Measurements from ENCODE around the gene ZNF436.

DNA sequence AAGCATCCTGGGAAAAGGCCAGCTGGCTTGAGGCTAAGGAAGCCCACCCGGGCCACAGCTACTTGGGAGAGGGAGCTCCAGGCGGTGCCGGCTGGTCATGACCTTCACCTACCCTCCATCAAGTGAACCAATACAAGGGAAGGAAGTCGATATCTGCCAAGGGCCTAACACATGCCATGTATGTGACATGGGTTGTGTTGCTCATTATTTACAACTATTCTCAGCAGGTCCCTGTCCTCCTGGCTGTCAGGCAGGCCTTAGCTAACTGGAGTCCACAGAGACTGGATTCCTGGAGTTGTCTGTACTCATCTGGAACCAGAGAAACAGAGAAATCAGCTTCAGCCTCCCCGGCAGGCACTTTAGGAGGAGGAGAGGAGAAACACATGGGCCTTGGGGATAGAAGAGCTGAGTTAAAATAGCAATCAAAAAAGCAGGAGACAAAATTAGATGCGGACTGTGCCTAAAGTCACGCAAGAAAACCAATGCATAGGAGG is 39.2 kb upstream of the ZNF436 start:
- TF ChIP-seq EP300 (IDR thresholded peaks at IDR 0.05; ENCODE audit: borderline replicate concordance): no peak
- TF ChIP-seq TAF1 (IDR thresholded peaks at IDR 0.05; ENCODE audit: low read depth): no peak
- no peak for TF ChIP-seq NFIC (IDR thresholded peaks at IDR 0.05)
- TF ChIP-seq, protein P1, sequence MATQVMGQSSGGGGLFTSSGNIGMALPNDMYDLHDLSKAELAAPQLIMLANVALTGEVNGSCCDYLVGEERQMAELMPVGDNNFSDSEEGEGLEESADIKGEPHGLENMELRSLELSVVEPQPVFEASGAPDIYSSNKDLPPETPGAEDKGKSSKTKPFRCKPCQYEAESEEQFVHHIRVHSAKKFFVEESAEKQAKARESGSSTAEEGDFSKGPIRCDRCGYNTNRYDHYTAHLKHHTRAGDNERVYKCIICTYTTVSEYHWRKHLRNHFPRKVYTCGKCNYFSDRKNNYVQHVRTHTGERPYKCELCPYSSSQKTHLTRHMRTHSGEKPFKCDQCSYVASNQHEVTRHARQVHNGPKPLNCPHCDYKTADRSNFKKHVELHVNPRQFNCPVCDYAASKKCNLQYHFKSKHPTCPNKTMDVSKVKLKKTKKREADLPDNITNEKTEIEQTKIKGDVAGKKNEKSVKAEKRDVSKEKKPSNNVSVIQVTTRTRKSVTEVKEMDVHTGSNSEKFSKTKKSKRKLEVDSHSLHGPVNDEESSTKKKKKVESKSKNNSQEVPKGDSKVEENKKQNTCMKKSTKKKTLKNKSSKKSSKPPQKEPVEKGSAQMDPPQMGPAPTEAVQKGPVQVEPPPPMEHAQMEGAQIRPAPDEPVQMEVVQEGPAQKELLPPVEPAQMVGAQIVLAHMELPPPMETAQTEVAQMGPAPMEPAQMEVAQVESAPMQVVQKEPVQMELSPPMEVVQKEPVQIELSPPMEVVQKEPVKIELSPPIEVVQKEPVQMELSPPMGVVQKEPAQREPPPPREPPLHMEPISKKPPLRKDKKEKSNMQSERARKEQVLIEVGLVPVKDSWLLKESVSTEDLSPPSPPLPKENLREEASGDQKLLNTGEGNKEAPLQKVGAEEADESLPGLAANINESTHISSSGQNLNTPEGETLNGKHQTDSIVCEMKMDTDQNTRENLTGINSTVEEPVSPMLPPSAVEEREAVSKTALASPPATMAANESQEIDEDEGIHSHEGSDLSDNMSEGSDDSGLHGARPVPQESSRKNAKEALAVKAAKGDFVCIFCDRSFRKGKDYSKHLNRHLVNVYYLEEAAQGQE (IDR thresholded peaks at IDR 0.05; ENCODE audit: low read depth): no peak
- TF ChIP-seq TCF12 (IDR thresholded peaks at IDR 0.05; ENCODE audit: low read depth): no peak
- TF ChIP-seq, protein P2, sequence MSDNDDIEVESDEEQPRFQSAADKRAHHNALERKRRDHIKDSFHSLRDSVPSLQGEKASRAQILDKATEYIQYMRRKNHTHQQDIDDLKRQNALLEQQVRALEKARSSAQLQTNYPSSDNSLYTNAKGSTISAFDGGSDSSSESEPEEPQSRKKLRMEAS (IDR thresholded peaks at IDR 0.05): no peak
- no peak for TF ChIP-seq EGR1 (IDR thresholded peaks at IDR 0.05)
- no peak for TF ChIP-seq FOXM1 (IDR thresholded peaks at IDR 0.05; ENCODE audit: borderline replicate concordance, low read depth)
- TF ChIP-seq, protein P3, sequence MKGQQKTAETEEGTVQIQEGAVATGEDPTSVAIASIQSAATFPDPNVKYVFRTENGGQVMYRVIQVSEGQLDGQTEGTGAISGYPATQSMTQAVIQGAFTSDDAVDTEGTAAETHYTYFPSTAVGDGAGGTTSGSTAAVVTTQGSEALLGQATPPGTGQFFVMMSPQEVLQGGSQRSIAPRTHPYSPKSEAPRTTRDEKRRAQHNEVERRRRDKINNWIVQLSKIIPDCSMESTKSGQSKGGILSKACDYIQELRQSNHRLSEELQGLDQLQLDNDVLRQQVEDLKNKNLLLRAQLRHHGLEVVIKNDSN (IDR thresholded peaks at IDR 0.05): no peak

Measured in Ishikawa (cell line).